HG02884 (cell line): Measurements from ENCODE around the gene MAST4.

Source experiments
- ATAC-seq: cut with Tn5 transposase; IDR thresholded peaks from one replicate; pipeline ENCODE4 v1.9.1; 2021; ENCODE audit warnings: mild to moderate bottlenecking, moderate library complexity; ENCODE audit not compliant: unreplicated experiment

MAST4 gene

DNA sequence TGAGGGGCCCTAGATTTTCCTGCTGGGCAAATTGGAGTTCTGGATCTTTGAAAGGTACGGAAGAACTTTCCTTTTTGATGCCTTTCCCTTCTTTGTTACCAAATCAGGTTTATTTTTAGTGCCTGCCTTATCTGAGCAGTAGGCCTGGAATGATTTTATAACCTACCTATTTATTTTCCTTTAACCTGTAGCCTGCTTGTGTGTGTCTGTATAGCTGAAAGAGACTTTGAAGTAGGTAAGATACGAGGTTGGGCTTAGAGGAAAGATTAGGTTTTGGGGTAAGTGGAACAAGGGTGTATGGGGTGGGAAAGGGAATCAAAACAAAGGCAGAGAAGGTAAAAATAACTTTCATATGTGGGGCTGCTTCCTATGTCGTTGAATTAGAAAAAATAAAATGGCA is 389.2 kb downstream of the MAST4 start:
- ATAC-seq: no peak

DNA sequence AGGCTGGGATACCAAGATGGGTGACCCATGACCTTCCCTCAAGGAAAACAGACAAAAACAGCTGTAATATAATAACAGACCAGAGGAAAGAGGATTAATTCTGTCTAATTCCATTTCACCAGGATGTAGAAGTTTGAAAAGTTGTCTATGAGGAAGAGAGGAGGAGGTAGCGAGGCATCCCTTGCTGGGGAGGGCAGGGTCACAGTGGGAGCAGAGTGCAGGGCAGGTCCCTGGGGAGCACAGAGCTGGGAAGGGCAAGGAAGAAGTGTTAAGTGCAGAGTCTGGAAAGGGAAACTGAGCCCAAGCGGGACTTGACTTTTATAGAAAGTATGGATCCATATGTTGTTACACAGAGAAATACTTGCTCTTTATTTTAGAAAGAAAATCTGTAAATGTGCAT is 389.8 kb downstream of the MAST4 start:
- ATAC-seq: no peak

DNA sequence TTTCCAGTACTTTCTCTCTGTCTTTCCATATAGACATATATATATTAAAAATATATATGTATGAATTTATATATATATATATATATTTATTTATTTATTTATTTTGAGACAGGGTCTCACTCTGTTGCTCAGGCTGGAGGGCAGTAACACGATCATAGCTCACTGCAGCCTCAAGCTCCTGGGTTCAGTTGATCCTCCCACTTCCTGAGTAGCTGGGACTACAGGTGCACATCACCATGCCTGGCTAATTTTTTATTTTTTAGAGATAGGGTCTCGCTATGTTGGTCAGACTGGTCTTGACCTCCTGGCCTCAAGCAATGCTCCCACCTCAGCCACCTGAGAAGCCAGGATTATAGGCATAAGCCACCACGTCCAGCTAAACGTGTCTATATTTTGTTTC is 390.3 kb downstream of the MAST4 start:
- ATAC-seq: no peak

DNA sequence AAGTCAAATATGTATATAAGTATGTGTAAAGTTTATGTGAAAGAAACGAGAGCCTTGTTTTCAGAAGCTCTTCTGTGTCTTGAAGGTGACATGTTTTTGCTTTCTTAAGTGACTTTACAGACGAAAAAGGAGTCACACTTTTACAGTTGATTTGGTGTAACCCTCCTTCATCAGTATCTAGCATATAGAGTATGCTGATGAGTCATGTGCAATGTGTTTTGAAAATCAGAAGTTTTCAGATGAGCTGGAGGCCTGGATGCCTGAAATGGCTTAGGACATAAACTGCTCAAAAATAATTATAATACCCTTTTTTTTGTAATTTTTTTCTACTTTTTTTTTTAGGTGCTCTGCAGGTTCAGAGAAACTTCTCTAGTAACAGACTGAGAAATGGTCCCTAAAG is 390.9 kb downstream of the MAST4 start:
- ATAC-seq: no peak

DNA sequence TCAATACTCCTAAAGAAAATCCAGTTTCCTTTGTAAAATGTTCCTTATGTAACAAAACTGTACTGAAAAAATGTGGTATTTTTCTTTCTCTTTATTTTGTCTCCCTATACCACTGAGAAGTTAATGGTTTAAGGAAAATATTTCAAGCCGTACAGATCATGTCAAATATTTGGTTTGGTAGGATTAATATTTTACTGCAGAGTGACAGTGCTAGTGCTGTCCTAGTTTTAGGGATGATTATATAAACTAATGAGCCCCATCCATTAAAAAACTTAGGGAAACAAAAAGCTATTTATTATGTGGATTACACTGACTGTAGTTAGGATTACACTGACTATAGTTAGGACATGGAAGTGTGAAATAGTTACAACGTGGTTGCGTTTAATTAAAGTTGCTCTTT is 391.3 kb downstream of the MAST4 start:
- no peak for ATAC-seq

DNA sequence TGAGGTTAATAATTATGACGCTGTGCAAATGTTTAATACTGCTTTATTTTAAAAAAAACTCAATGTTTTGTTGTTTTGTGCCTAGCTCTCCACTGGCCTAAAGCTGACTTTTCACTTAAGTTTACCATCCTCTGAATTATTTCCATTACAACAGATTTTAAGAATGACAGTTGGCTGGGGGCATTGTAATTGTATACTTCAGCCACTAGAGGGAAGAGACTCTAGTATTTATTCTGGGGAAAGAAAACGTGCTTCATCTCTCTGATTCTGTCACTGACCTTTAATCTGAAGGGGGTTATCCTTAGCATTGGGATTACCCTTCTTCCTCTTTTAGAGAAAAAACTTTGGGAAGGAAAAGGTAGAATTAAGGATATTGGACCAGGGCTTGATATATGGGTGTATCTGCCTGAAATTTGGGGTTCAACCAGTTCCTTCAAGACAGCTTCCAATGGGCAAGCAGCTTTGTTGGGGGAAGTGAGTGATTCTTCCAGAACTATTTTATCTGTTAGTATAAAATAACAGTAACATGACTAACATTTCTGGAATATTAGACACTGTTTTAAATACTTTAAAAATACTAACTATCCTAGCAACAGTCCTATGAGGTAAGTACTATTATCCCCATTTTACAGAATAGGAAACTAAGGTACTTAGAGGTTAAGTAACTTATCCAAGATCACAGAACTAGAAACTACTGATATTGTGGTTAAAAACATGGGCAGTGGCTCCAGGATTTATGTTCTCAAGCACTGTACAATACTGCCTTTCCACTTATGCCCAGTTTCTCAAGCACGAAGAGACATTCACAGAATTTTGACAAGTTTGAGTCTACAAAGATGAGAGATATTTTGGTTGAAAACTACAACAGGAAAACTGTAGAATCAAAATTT is 392.0 kb downstream of the MAST4 start:
- peak; percentile 75 for ATAC-seq

DNA sequence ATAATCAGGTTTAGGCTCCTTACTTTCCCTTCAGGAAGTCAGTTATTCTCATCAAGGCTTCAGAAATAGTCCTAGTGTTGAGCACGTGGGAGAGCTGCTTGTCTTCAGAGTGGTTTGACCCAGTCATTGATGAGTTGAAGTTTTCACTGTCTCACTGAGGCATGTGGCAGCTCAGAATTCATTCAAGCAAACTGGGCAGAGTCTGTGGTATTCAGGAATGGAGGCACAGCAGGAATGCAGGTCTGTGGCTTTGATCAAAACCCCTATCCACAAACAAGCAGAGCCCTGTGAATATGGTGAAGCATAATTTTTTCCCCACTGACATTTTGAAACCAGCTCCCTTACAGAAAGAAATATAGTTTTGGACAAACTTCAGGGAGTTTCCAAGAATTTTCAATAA is 393.1 kb downstream of the MAST4 start:
- no peak for ATAC-seq

DNA sequence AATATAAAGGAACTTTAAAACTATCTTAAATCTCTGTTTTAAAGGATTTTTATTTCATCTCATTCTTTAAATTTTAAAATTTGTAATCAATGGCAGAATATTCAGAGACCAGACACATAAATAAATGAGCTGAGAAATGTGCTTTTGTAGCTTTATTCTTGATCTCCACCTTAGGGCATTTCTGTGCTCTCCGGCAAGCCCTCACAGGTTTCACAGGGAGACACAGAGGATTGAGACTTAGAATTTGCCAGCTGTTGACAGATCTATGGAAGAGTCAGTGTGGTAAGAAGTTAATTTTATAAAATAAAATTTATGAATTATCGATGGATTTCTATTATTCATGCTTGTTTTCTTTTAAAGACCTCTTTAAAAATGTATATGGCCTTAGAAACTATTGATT is 393.6 kb downstream of the MAST4 start:
- no peak for ATAC-seq

DNA sequence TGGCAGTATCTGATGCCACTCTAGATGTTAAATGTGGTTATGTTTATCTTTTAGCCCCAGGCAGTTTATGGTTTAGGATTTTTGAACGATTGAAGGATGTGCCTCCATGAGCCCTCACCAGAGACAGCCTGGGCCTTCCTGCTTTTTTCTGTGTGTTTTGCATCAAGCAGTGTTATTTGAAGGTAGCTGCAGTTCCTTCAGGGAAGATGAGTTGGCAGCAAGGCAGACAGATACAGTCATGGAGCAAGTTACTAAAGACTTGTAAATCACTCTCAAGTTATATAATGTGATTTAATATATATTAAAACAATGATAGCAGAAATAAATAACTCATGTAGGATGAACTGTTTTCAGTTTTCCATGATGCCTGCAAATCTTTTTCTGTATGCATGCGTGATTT is 395.6 kb downstream of the MAST4 start:
- ATAC-seq: no peak

DNA sequence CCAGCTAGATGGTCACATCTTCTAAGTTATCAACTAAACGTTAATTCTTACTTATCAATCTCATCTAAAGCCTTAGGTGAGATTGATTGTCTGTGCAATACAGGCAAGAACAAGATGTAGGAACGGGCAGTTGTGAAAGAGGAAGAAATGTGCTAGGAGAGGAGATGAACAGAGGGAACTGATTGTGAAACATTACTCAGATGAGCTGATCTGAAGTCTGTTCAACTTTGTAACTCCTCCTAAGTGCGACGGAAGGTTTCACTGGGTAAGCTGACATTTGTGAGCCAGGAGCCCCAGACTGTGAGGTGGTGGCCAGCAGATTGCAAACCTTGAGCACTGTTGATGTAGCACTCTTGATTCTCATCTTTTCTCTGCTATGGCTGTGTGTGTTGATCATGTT is 396.4 kb downstream of the MAST4 start:
- no peak for ATAC-seq

DNA sequence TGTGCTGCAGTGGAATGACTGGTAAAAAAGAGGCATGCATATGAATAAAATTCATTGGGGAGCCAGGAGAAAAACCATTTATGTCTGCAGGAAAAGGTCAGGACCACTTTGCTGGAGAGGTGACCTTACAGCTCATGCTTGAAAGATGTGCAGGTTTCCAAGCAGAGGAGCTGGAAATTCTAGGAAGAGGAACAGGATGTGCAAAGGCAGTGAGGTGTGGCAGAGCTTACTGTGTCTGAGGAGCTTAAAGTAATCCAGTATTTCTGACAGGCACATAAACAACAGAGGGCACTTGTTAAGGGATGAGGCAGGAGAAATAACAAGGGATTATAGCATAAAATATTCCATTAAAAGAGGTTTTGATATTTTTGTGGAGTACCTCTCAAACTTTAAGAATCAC is 397.3 kb downstream of the MAST4 start:
- ATAC-seq: no peak

DNA sequence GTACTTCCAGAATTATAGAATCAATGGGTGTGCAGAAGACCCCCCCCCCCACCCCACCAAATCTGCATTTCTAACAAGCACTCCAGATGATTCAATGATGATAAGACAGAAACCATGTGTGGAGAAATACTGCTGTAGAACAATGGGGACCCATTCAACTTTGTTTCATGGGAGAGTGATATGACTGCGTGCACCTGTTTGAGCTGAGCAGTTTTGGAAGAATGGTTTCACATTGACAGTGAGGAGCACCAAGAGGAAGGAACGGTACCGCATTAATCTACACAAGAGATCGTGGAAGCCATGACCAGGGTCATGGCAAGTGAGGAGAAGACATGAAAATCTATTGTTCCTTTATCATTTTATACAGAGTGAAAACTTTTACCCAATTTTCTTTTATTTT is 397.7 kb downstream of the MAST4 start:
- no peak for ATAC-seq

DNA sequence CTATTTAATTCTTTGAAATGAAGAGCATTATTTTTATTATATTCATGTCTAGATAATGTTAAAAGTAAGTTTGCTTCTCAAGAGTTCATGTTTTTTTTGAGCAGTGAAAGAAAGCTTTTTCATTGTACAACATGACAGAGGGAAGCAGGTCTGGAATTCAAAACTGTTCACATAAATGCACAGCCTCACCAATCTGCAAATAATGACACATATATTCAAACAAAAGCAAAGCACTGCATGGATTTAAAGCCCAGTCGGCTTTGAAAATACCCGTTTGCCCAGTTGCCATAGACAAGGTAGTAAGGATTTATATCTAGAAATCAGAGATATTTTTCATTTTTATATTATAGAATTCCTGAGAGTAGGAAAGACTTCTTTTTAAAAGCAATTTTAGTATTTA is 398.6 kb downstream of the MAST4 start:
- ATAC-seq: no peak

DNA sequence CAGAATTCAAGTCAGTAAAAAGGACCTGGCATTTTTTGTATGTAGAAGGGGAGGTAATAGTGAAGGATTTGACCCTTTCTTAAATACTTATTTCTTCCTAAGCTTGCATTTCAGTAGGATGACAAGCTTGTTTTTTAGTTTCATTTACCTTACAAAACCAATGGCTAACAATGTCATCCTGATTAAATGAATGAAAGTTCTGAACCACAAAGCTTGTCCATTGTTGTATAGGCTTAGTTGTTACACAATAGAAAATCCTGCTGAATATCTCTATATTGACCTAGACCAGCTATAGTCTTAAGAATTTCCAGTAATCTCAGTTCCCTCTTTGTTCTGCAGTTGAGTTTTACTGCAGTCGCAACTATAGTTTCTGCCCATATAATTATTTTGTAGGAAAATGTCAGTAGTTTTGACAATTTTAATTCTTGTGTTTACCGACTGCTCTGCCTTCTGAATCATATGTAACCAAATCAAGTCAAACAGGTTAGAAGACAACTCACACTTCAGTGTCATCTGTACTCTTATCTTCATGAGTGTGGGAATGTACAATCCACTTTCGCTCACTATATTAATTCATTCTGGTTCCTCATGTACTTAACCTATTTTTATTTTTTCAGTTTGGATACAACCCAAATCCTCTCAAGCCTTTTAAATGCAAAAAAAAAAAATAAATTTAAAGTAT is 404.7 kb downstream of the MAST4 start:
- no peak for ATAC-seq

DNA sequence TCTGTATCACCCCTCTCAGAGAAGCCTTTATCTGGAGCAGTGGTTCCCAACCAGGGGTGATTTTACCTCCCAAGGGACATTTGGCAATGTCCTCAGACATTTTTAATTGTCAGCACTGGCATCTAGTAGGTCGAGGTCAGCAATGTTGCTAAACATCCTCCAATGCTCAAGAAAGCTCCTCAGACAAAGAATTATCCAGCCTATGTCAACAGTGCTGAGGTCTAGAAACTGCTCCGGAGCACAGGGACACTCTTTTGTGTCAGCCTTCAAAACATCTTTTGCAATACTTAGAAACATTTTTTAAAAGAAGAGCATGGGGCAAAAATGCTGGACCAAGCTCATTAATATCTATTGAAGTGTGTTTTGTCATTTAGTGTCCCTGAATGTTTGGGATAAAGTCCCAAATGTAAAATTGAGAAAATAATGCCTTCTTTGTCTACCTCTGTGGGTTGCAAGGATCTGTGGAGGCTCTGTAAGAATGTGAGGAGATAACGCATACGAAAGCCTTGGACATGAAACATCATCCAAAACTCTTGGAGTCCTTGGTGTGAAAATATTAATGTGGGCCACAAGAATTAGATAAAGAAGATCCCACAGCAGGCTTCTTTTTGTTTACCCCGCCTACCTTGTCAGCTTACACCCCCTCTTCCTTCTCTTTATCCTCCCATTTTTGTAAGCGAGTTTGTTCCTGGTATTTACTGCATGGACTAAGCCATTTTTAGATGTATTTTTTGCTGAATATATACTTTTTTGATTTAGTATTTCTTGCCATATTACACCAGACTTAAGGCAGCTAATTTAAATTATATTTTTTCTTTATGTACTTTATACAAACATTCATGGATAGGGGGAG is 406.9 kb downstream of the MAST4 start:
- no peak for ATAC-seq

DNA sequence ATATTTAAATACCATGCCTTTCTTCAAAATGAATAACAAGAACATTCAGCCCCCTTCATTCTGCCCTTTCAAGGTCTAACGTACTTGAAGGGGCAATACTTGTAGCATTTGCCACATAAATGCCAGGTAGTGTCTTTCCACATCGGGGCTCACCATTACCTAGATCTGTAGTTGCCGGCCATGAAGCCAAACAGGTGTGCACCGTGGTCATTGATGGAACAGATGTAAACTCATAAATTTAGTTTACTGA is 407.4 kb downstream of the MAST4 start:
- ATAC-seq: no peak

DNA sequence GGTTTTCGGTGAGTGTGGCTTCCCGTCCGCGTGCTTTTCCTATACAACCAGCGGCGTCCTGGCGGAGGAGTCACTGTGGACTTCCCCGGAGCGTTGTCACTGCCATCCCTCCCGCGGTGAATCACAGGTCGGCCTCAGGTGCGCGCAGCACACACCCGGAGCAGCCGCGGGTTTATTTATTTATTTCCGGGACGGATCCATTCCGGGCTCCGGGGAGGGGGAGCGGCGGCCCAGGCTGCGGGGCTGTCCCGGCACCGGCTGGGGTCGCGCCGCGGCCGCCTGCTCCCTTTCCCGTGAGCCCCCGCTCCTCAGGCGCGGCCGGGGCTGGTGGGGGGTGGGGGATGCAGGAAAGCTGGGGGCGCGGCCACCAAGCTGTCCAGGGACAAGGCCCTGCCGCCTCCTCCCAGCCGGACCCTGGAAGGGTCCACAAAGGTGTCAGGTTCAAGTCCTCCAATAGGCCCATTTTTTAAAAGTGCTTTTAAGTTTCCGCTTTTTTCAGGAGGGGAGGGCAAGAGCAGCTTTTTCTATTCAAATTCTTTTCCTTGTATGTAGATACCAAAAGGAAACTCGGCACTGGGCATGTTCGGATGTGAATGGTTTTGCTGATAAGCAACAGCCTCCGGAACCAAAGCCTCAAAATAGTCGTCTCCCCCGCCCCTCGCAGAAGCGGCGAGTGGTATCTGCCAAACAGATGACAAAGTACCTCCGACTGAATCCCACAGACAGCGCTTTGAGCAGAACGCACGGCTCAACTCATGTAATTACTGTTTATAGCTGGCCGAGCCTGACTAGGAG is 407.9 kb downstream of the MAST4 start:
- ATAC-seq: peak; percentile 71

DNA sequence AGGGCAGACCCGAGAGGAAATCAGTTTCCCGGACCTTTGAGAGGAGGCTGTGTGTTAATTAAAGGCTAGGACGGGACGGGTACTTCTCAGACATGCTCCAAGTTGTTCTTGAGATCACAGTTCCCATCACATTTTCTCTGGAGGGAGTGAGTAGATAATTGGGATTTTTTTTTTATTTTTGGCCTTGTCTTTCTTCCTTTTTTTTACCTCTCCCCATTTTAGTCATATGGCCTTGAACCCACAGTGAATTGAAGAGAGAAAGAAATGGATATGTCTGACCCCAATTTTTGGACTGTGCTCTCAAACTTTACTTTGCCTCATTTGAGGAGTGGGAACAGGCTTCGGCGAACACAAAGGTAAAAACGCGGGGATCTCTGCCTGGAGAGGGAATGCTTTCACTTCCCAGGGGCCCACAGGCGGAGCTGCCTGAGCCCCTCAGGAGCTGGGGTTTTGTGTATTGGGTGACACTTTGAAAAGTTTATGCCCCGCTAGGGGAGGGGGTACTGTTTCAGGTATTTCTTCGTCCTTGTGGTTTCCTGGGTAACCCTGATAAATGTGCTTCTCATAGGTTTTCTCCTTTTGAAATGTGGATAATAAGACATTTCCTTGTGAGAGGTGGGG is 408.6 kb downstream of the MAST4 start:
- no peak for ATAC-seq

DNA sequence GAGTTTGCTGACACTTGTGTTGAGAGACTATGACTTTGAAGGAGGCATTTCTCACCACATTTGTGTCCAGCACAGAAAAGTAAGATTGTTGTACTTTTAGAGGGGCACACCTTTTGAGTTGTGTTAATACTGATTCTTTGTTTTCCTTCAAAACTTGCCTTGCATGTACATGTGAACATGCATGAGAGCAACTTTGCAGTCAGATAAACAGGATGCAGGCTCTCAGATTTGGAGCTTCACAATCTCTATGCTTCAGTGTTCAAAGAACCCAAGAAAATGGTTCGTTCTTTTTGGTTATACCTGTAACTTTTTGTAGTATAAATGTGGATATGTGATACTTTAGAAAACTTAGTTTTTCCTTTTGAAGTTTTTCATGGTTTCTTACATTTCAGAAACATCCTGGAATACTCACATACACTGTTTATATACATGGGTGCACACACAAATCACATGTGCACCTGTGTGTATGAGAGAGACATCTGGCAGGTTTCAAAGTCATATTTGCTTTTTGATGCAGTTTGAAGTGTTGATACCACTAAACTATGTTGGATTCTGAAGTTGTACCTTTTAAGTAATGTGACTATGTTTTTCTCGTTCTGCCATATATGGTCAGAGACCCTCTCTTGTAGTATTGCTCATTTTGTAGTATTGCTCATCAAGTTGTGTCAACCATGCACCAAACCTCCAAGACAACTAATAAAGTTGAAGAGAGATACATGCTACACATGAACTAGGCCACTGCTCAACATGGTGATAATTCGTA is 409.7 kb downstream of the MAST4 start:
- no peak for ATAC-seq

DNA sequence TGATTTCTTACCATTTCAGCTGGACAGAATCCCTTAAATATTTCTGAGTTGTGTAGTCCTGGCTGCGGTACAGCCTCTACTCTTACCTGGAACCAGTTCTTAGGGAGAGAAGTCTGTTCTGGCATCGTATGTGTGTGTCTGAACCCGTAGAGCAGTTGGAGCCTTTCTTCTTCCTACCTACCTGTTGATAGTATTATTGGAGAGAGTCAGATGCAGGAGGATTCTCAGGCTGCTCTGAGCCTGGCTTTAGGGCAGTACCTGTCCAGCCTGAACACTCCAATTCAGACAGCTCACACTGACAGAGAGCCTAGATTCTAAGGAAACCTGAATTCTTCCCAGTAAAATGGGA is 410.3 kb downstream of the MAST4 start:
- ATAC-seq: no peak
